CMK (cell line): ENCODE measurements around the gene TMEM190.
"Not testable (repeated sequence)": the region's sequence is repeated elsewhere in the genome, so short reads cannot be mapped to it uniquely, and the experiment has no call there.

Experiments used
- DNase-seq: peaks from one replicate; pipeline ENCODE4 v3.0.0-alpha.2; 2010; ENCODE audit warnings: low read depth

TMEM190 gene

GRCh38 chr19:55376241-55376933 is at the start of gene TMEM190:
TSS of gene TMEM190 (plus strand) at chr19:55376826. CDS start at chr19:55376854, 28 bp downstream.
- DNase-seq, result no peak

- not testable (repeated sequence) for DNase-seq
These were observed 47.8 kb upstream of the TMEM190 start for GRCh38 chr19:55328774-55329318.

GRCh38 chr19:55329791-55330190 is 46.8 kb upstream of the TMEM190 start:
- not testable (repeated sequence) for DNase-seq

GRCh38 chr19:55333870-55334269 is 42.8 kb upstream of the TMEM190 start:
- DNase-seq, result no peak

GRCh38 chr19:55336101-55336500 is 40.5 kb upstream of the TMEM190 start:
- DNase-seq, result no peak

GRCh38 chr19:55339105-55339888 is 37.3 kb upstream of the TMEM190 start, which contains the start of gene KMT5C:
TSS of gene KMT5C (plus strand) at chr19:55339876. CDS start at chr19:55341937, 2,061 bp downstream.
- DNase-seq, result peak; percentile 100

GRCh38 chr19:55339889-55340783 is 36.5 kb upstream of the TMEM190 start:
- DNase-seq, result peak; percentile 44

- DNase-seq, result peak; percentile 22
These were observed 35.9 kb upstream of the TMEM190 start for GRCh38 chr19:55340784-55341147.

GRCh38 chr19:55341171-55341588 is 35.4 kb upstream of the TMEM190 start:
- peak; percentile 68 for DNase-seq

GRCh38 chr19:55341595-55342531 is 34.8 kb upstream of the TMEM190 start:
- no peak for DNase-seq

- DNase-seq, result no peak
These were observed 32.2 kb upstream of the TMEM190 start for GRCh38 chr19:55344444-55344843.

- DNase-seq, result no peak
These were observed 31.4 kb upstream of the TMEM190 start for GRCh38 chr19:55345101-55345817.

GRCh38 chr19:55345818-55346724 is 30.6 kb upstream of the TMEM190 start:
- DNase-seq, result no peak

GRCh38 chr19:55346725-55347441 is 29.7 kb upstream of the TMEM190 start:
- DNase-seq, result no peak

- DNase-seq, result no peak
These were observed 29.1 kb upstream of the TMEM190 start for GRCh38 chr19:55347442-55348009.

GRCh38 chr19:55348317-55349034 is 28.1 kb upstream of the TMEM190 start:
- no peak for DNase-seq

- DNase-seq, result no peak
These were observed 25.9 kb upstream of the TMEM190 start for GRCh38 chr19:55350620-55351315.
